ENCODE data around the gene ERICH2. TPM values are rescaled to one million over a fixed set of nuclear protein-coding genes. Genes with fewer than 3 reads are reported as not detected.

Gene ERICH2
- polyA plus RNA-seq, 3 donors = not detected

- no peak for DNase-seq
- Histone ChIP-seq H3K27ac (ENCODE audit: low read depth in 1 of 2, low read length in 2 of 2) (no peak overlapping the region), H3K27me3 (ENCODE audit: control insufficient read depth in 2 of 2, insufficient read depth in 2 of 2, low read length in 2 of 2) (peaks cover 0 to 2% of the 10 kb centered on the region in 2 donors), H3K9me3 (replicated peaks in 1 of 2; ENCODE audit: control insufficient read depth in 1 of 2, insufficient read depth in 1 of 2, low read length in 2 of 2) (no peaks in the 10 kb centered on the region), H2AFZ (ENCODE audit: insufficient read depth, low read depth, low read length, poor library complexity, severe bottlenecking) (no peak overlapping the region), H4K20me1 (ENCODE audit: insufficient read depth, low read length) (no peaks in the 10 kb centered on the region), H3K36me3 (replicated peaks in 1 of 2; ENCODE audit: control insufficient read depth in 1 of 2, insufficient read depth in 2 of 2, low read length in 2 of 2) (no peaks in the 10 kb centered on the region), H3K79me2 (ENCODE audit: insufficient read depth, low read length) (no peaks in the 10 kb centered on the region), H3K9ac (ENCODE audit: insufficient read depth, low read length, poor library complexity, severe bottlenecking) (no peak overlapping the region), H3K4me3 (replicated peaks in 1 of 3; ENCODE audit: low read depth in 2 of 3, low read length in 3 of 3) (no peak overlapping the region), H3K4me1 (ENCODE audit: control insufficient read depth in 1 of 2, insufficient read depth in 2 of 2, low read length in 2 of 2) (no peaks in the 10 kb centered on the region), H3K4me2 (replicated peaks; ENCODE audit: extremely low read depth, low read length, poor library complexity, severe bottlenecking) (no peak overlapping the region)
- H3K27ac Mint-ChIP-seq = no peak overlapping the region
- intact Hi-C loops (cut with micrococcal nuclease) = no loop called here
- TF ChIP-seq CTCF (IDR thresholded peaks at IDR 0.05) = no peak
- no peaks in the 10 kb centered on the region for H3K36me3 Mint-ChIP-seq
- peaks cover 0 to 3% (median 0%) of the 10 kb centered on the region in 7 donors for H3K9me3 Mint-ChIP-seq
- no peak overlapping the region for H3K4me3 Mint-ChIP-seq
- H3K4me1 Mint-ChIP-seq = no peaks in the 10 kb centered on the region
- H3K27me3 Mint-ChIP-seq (ENCODE audit: low read depth in 3 of 3) = peaks cover 4 to 26% (median 12%) of the 10 kb centered on the region in 3 donors
Observed at GRCh38 chr2:170761572-170761971, 8.6 kb upstream of the ERICH2 start.

GRCh38 chr2:170762760-170763159 is 7.4 kb upstream of the ERICH2 start:
- no peaks in the 10 kb centered on the region for H3K4me1 Mint-ChIP-seq
- Histone ChIP-seq H4K20me1 (ENCODE audit: insufficient read depth, low read length) (no peaks in the 10 kb centered on the region), H3K4me2 (replicated peaks; ENCODE audit: extremely low read depth, low read length, poor library complexity, severe bottlenecking) (no peak overlapping the region), H3K9ac (ENCODE audit: insufficient read depth, low read length, poor library complexity, severe bottlenecking) (no peak overlapping the region), H3K27ac (ENCODE audit: low read depth in 1 of 2, low read length in 2 of 2) (no peak overlapping the region), H3K27me3 (ENCODE audit: control insufficient read depth in 2 of 2, insufficient read depth in 2 of 2, low read length in 2 of 2) (peaks cover 0 to 2% of the 10 kb centered on the region in 2 donors), H3K4me3 (replicated peaks in 1 of 3; ENCODE audit: low read depth in 2 of 3, low read length in 3 of 3) (no peak overlapping the region), H3K79me2 (ENCODE audit: insufficient read depth, low read length) (no peaks in the 10 kb centered on the region), H3K9me3 (replicated peaks in 1 of 2; ENCODE audit: control insufficient read depth in 1 of 2, insufficient read depth in 1 of 2, low read length in 2 of 2) (no peaks in the 10 kb centered on the region), H3K36me3 (replicated peaks in 1 of 2; ENCODE audit: control insufficient read depth in 1 of 2, insufficient read depth in 2 of 2, low read length in 2 of 2) (no peaks in the 10 kb centered on the region), H3K4me1 (ENCODE audit: control insufficient read depth in 1 of 2, insufficient read depth in 2 of 2, low read length in 2 of 2) (no peaks in the 10 kb centered on the region), H2AFZ (ENCODE audit: insufficient read depth, low read depth, low read length, poor library complexity, severe bottlenecking) (no peak overlapping the region)
- no peak overlapping the region for H3K27ac Mint-ChIP-seq
- DNase-seq = no peak
- H3K9me3 Mint-ChIP-seq = peaks cover 0 to 3% (median 0%) of the 10 kb centered on the region in 7 donors
- no peaks in the 10 kb centered on the region for H3K36me3 Mint-ChIP-seq
- intact Hi-C loops (cut with micrococcal nuclease) = no loop called here
- H3K4me3 Mint-ChIP-seq = no peak overlapping the region
- 94% methylated on average over 7 of the region's 7 CpGs for WGBS (ENCODE audit: insufficient coverage)
- H3K27me3 Mint-ChIP-seq (ENCODE audit: low read depth in 3 of 3) = peaks cover 3 to 25% (median 13%) of the 10 kb centered on the region in 3 donors
- no peak for TF ChIP-seq CTCF (IDR thresholded peaks at IDR 0.05)

Measured in CD14-positive monocyte (primary cell).